DMS53 (cell line): Measurements from ENCODE around the gene OTUD6A.
"Not testable (repeated sequence)": the region's sequence is repeated elsewhere in the genome, so short reads cannot be mapped to it uniquely, and the experiment has no call there.

ENCODE experiments used
- DNase-seq: peaks from one replicate; lab custom pipeline; 2025; lab: John Stamatoyannopoulos, UW

OTUD6A gene

GRCh38 chrX:70046978-70047377 is 15.3 kb upstream of the OTUD6A start:
- DNase-seq = no peak

- no peak for DNase-seq
Measured at GRCh38 chrX:70049406-70049805, 12.9 kb upstream of the OTUD6A start.

- no peak for DNase-seq
Measured at GRCh38 chrX:70049925-70050324, 12.3 kb upstream of the OTUD6A start, which contains the start of gene AWAT2. AWAT2 (minus strand) TSS chrX:70049938; CDS start chrX:70049932, 6 bp downstream.

- DNase-seq = no peak
Measured at GRCh38 chrX:70052895-70053615, 9.2 kb upstream of the OTUD6A start.

GRCh38 chrX:70054391-70054790 is 7.9 kb upstream of the OTUD6A start:
- no peak for DNase-seq

- DNase-seq = no peak
Measured at GRCh38 chrX:70062961-70063550, 799 bp downstream of the OTUD6A start.

- DNase-seq = no peak
Measured at GRCh38 chrX:70066646-70067045, 4.4 kb downstream of the OTUD6A start.

- DNase-seq = no peak
Measured at GRCh38 chrX:70079297-70079696, 17.0 kb downstream of the OTUD6A start.

- no peak for DNase-seq
Measured at GRCh38 chrX:70079870-70080269, 17.6 kb downstream of the OTUD6A start.

GRCh38 chrX:70082723-70083122 is 20.5 kb downstream of the OTUD6A start:
- DNase-seq = no peak

- no peak for DNase-seq
Measured at GRCh38 chrX:70084592-70085240, 22.5 kb downstream of the OTUD6A start.

- DNase-seq = peak; percentile 59
Measured at GRCh38 chrX:70087857-70088630, 25.8 kb downstream of the OTUD6A start.

GRCh38 chrX:70088751-70089150 is 26.5 kb downstream of the OTUD6A start:
- DNase-seq = peak; percentile 10

- DNase-seq = no peak
Measured at GRCh38 chrX:70089604-70090297, 27.5 kb downstream of the OTUD6A start.

GRCh38 chrX:70092247-70092646 is 30.0 kb downstream of the OTUD6A start:
- DNase-seq = no peak

GRCh38 chrX:70096052-70096451 is 33.8 kb downstream of the OTUD6A start:
- peak; percentile 55 for DNase-seq

GRCh38 chrX:70105229-70105628 is 43.0 kb downstream of the OTUD6A start:
- no peak for DNase-seq

GRCh38 chrX:70111436-70112026 is 49.3 kb downstream of the OTUD6A start:
- DNase-seq = not testable (repeated sequence)
